ENCODE measurements around the gene NT5DC2. TPM values are rescaled to one million over a fixed set of nuclear protein-coding genes. Genes with fewer than 3 reads are reported as not detected.

NT5DC2 gene
- total RNA-seq, 1 experiment from 2014 or later, result 46.5 TPM

DNA sequence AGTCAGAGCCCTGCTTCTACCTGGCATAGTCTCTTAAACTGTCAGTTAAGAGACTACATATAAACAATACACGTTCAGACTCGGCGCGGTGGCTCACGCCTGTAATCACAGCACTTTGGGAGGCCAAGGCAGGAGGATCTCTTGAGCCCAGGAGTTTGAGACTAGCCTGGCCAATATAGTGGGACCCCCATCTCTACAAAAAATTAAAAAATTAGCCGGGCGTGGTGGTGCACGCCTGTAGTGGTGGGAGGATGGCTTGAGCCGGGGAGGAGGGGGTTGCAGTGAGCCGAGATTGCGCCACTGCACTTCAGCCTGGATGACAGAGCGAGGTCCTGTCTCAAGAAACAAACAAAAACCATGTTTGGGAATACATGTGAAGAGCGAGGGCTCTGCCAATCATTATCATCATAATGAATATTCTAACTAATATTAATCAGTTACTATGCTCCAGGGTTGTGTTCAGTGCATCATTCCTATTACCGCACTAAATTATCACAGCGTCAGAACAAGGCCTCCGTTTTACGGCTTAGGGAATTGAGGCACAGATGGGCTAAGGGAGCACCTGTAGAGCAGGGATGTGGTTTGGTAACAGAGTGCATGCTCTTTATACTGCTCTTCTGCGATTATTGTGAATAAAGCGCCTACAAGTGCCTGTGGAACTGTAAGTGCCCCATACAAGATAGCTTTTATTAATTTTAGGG is 1.9 kb upstream of the NT5DC2 start:
- no peak overlapping the region for H3K27ac ChIP-seq (ENCODE audit: low read length)
- H3K36me3 ChIP-seq (ENCODE audit: insufficient read depth, low read length), result peaks cover 3% of the 10 kb centered on the region
- H3K27me3 ChIP-seq (ENCODE audit: low read length), result no peaks in the 10 kb centered on the region
- peak overlapping the region; percentile 22; the same call in 1 of the 2 replicates for H2AFZ ChIP-seq (ENCODE audit: low read length)
- H4K20me1 ChIP-seq (ENCODE audit: insufficient read depth, low read depth, low read length), result peaks cover 13% of the 10 kb centered on the region; the same call in 1 of the 2 replicates
- H3K4me1 ChIP-seq (ENCODE audit: low read length), result peaks cover 46% of the 10 kb centered on the region
- H3K9ac ChIP-seq (ENCODE audit: low read length), result peak overlapping the region; percentile 30; the same call in 1 of the 2 replicates
- H3K79me2 ChIP-seq (ENCODE audit: low read length), result peaks cover 70% of the 10 kb centered on the region
- H3K4me3 ChIP-seq (ENCODE audit: low read length), result peak overlapping the region; percentile 35; the same call in 1 of the 2 replicates
- no peaks in the 10 kb centered on the region for H3K9me2 ChIP-seq (replicated peaks; ENCODE audit: insufficient read depth, low read length)
- peak overlapping the region; percentile 53 for H3K4me2 ChIP-seq (ENCODE audit: low read depth, low read length, poor library complexity, severe bottlenecking)
- H3K9me3 ChIP-seq (ENCODE audit: low read length), result no peaks in the 10 kb centered on the region
- no peak for DNase-seq

DNA sequence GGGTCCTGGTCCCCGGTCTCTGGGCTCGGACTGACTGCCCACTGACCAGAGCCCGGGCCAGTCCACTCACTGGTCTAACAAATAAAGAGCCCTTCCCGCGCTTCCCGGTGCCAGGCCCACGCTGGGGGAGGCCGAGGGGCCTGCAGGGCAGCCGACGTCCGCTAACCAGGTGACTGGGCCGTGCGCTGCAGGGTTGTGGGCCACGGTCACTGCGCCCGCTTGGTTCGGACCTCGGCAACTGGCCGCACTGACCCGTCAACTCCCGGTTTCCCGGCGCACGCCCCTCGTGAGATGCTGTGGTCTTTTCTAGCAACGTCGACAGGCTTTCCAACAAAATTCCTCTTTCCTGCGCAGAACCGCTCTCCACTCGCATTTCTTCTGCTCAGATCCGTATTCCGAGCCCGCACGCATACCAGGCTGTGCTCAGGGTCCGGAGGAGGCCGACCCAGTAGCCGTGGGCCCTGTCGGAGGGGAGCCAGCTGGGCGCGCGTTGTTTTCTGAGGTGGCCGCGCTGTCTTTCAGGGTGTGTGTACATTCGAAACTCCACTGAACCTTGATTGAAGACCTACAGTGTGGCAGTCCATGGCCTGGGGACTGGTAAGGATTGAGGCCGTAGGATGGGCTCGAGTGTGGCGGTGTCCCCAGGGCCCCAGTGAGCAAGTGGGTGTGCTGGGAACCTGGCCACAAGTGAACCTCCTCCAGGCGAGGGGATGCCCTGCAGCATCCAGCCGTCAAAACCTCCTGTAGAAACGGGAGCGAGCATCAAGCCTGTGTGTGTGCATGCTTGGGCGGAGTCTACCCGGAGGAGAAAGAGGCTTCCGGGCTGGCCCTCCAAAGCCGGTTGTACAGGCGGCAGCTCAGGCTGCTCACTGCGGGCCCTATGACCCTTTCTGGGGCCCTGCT is 875 bp upstream of the NT5DC2 start:
- Histone ChIP-seq H3K9me2 (replicated peaks; ENCODE audit: insufficient read depth, low read length) (no peaks in the 10 kb centered on the region), H3K9me3 (ENCODE audit: low read length) (no peaks in the 10 kb centered on the region), H3K79me2 (ENCODE audit: low read length) (peaks cover 63% of the 10 kb centered on the region), H3K4me1 (ENCODE audit: low read length) (peaks cover 46% of the 10 kb centered on the region), H3K9ac (ENCODE audit: low read length) (peak overlapping the region; percentile 77), H3K4me3 (ENCODE audit: low read length) (peak overlapping the region; percentile 73), H4K20me1 (ENCODE audit: insufficient read depth, low read depth, low read length) (peaks cover 13% of the 10 kb centered on the region; the same call in 1 of the 2 replicates), H3K27ac (ENCODE audit: low read length) (no peak overlapping the region), H3K36me3 (ENCODE audit: insufficient read depth, low read length) (no peaks in the 10 kb centered on the region), H3K4me2 (ENCODE audit: low read depth, low read length, poor library complexity, severe bottlenecking) (peak overlapping the region; percentile 65), H3K27me3 (ENCODE audit: low read length) (no peaks in the 10 kb centered on the region), H2AFZ (ENCODE audit: low read length) (no peak overlapping the region)
- DNase-seq, result no peak

DNA sequence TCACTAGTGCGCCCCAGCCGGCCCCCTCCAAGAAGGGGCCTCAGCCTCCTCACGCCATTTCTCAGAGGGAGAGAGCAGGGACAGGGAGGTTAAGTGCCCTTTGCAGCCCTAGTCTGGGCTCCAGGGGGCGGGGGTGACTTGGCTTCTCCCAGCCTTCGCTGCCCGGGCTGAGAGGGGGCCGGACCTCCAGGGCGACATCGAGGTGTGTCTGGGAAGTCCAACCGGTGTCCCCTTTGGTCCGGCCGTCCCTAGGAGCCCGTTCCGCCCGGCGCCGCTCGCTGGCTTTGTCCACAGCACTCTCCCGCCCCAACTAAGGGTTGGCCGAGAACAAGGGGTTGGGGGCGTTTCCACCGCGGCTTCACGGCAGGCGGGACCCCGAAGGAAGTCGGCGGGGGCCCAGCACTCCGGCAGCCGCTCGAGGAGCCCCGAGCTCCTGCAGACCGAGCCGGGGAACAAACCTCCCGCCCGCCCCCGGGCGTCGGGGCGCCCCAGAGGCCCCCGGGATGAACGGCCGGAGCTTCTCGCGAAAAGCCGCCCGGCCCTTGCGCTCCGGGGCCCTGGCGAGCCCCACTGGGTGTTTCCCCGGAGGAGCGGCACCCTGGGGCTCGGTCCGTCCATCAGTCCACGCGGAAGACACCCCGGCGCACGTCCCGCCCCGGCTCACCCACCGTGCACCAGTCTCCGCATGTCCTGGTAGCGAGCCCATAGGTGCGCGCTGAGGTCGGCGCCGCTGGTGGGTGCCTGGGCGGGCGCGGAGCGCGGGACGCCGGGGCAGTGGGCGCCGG is 627 bp downstream of the NT5DC2 start:
- H3K9me3 ChIP-seq (ENCODE audit: low read length), result no peaks in the 10 kb centered on the region
- no peaks in the 10 kb centered on the region for H3K9me2 ChIP-seq (replicated peaks; ENCODE audit: insufficient read depth, low read length)
- H3K27me3 ChIP-seq (ENCODE audit: low read length), result no peaks in the 10 kb centered on the region
- H2AFZ ChIP-seq (ENCODE audit: low read length), result no peak overlapping the region
- peak overlapping the region; percentile 50 for H3K27ac ChIP-seq (ENCODE audit: low read length)
- peak; percentile 55 for DNase-seq
- no peaks in the 10 kb centered on the region for H3K36me3 ChIP-seq (ENCODE audit: insufficient read depth, low read length)
- H3K9ac ChIP-seq (ENCODE audit: low read length), result peak overlapping the region; percentile 84
- peaks cover 49% of the 10 kb centered on the region for H3K79me2 ChIP-seq (ENCODE audit: low read length)
- H3K4me1 ChIP-seq (ENCODE audit: low read length), result peaks cover 34% of the 10 kb centered on the region
- H4K20me1 ChIP-seq (ENCODE audit: insufficient read depth, low read depth, low read length), result peaks cover 12% of the 10 kb centered on the region; the same call in 1 of the 2 replicates
- H3K4me2 ChIP-seq (ENCODE audit: low read depth, low read length, poor library complexity, severe bottlenecking), result peak overlapping the region; percentile 70
- H3K4me3 ChIP-seq (ENCODE audit: low read length), result peak overlapping the region; percentile 74

DNA sequence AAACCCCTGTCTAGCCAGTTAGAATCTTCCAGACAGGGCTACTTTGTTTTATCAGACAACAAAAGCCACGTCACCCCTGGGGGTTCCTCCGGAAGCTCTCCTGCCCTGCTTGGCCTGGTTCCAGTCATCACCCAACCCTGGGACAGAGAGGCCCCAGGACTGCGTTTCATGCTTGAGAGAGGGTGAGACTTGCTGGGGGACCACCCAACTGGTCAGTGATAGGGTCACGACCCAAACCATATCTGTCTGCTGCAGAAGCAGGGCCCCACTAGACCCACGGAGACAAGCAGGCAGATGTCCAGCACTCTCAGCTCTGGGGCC is 1.2 kb downstream of the NT5DC2 start:
- H3K4me3 ChIP-seq (ENCODE audit: low read length), result peak overlapping the region; percentile 74
- no peaks in the 10 kb centered on the region for H3K27me3 ChIP-seq (ENCODE audit: low read length)
- DNase-seq, result peak; percentile 75
- H3K4me1 ChIP-seq (ENCODE audit: low read length), result peaks cover 28% of the 10 kb centered on the region
- H2AFZ ChIP-seq (ENCODE audit: low read length), result no peak overlapping the region
- no peaks in the 10 kb centered on the region for H3K9me3 ChIP-seq (ENCODE audit: low read length)
- H3K27ac ChIP-seq (ENCODE audit: low read length), result peak overlapping the region; percentile 50
- H3K79me2 ChIP-seq (ENCODE audit: low read length), result peaks cover 43% of the 10 kb centered on the region
- H3K4me2 ChIP-seq (ENCODE audit: low read depth, low read length, poor library complexity, severe bottlenecking), result peak overlapping the region; percentile 70
- no peaks in the 10 kb centered on the region for H3K36me3 ChIP-seq (ENCODE audit: insufficient read depth, low read length)
- peak overlapping the region; percentile 84 for H3K9ac ChIP-seq (ENCODE audit: low read length)
- H4K20me1 ChIP-seq (ENCODE audit: insufficient read depth, low read depth, low read length), result peaks cover 6% of the 10 kb centered on the region; the same call in 1 of the 2 replicates
- no peaks in the 10 kb centered on the region for H3K9me2 ChIP-seq (replicated peaks; ENCODE audit: insufficient read depth, low read length)

DNA sequence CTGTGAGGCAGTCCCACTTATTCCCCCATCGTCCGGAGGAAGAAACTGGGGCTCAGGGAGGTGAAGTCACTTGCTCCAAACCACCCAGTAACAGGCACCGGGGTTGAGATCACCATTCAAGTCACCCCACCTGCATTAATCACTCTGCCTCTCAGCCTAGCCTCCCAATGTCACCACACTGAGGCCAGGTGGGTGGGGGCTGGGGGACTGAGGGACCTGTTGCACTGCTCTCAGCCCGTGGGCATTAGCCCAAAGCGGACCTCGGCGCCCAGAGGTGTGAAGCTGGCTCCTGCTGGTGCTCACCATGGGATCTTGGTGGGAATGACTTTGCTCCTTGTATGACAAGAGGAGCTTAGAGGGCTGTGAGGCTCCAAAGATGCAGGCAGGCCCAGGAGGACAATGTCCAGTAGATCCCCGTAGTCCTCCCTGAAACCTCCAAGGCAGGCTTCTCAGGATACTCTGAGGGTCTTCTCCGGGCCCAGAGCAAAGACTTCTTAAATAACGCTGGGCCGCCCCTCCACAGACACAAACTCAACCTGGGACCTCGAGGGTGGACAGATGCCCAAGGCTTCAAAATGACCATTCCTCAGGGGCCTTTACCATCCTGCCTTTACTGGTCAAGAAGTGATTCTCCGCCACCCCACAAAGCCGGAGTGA is 1.7 kb downstream of the NT5DC2 start:
- Histone ChIP-seq H3K9me2 (replicated peaks; ENCODE audit: insufficient read depth, low read length) (no peaks in the 10 kb centered on the region), H3K9ac (ENCODE audit: low read length) (peak overlapping the region; percentile 84), H4K20me1 (ENCODE audit: insufficient read depth, low read depth, low read length) (peaks cover 2% of the 10 kb centered on the region; the same call in 1 of the 2 replicates), H3K4me1 (ENCODE audit: low read length) (peaks cover 26% of the 10 kb centered on the region), H3K36me3 (ENCODE audit: insufficient read depth, low read length) (no peaks in the 10 kb centered on the region), H3K27me3 (ENCODE audit: low read length) (no peaks in the 10 kb centered on the region), H3K4me2 (ENCODE audit: low read depth, low read length, poor library complexity, severe bottlenecking) (peak overlapping the region; percentile 70), H3K27ac (ENCODE audit: low read length) (0 out of 2 replicates have a peak overlapping the region, but pooled peaks have one; percentile 50), H3K4me3 (ENCODE audit: low read length) (peak overlapping the region; percentile 74), H2AFZ (ENCODE audit: low read length) (no peak overlapping the region), H3K79me2 (ENCODE audit: low read length) (peaks cover 38% of the 10 kb centered on the region), H3K9me3 (ENCODE audit: low read length) (no peaks in the 10 kb centered on the region)
- DNase-seq, result no peak

DNA sequence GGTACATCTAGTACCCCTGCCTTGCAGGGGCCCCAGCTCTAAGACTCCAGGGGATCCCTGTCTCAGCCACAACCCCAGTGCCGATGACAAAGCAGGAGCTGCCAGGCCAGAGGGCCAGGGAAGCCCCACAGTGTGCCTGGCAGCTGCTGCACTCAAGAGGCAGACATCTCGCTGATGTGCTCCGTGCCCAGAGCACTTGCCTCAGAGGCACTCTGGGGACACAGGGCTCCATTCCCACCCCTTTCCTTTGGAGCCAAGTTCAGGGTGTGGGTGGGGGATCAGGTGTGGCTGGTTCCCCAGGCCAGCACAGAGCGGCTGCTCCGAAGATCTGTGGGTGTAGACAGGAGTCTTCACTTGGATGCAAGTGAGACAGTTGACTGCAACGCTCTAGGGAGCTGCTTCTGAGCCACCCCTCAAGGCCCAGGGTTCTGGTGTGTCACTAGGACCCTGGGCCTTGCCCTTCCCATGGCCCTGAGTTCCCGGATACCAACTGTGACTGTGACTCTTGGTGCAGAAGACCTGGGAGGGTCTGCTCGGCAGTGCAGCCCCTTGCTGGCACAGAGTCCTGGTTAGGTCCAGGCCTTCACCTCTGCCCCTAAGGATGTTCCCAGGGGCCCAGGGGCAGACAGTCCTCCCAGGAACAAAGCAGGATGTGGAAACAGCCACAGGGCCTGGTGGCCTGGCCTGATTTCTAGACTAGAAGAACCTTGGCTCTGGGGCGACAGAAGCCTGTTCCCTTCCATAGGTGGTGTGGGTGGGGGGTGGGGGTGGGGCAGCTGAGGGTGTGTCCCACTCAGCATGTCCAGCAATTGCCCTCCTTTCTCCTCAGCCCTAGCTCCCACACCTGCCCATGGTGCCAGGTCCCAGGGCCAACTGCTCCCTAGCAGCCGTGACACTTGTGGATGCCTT is 2.5 kb downstream of the NT5DC2 start:
- Histone ChIP-seq H3K4me2 (ENCODE audit: low read depth, low read length, poor library complexity, severe bottlenecking) (no peak overlapping the region), H3K79me2 (ENCODE audit: low read length) (peaks cover 33% of the 10 kb centered on the region), H3K36me3 (ENCODE audit: insufficient read depth, low read length) (no peaks in the 10 kb centered on the region), H2AFZ (ENCODE audit: low read length) (no peak overlapping the region), H3K9me2 (replicated peaks; ENCODE audit: insufficient read depth, low read length) (no peaks in the 10 kb centered on the region), H3K9ac (ENCODE audit: low read length) (no peak overlapping the region), H3K27me3 (ENCODE audit: low read length) (no peaks in the 10 kb centered on the region), H3K4me3 (ENCODE audit: low read length) (no peak overlapping the region), H3K4me1 (ENCODE audit: low read length) (peaks cover 26% of the 10 kb centered on the region), H3K27ac (ENCODE audit: low read length) (no peak overlapping the region), H3K9me3 (ENCODE audit: low read length) (no peaks in the 10 kb centered on the region), H4K20me1 (ENCODE audit: insufficient read depth, low read depth, low read length) (no peaks in the 10 kb centered on the region)
- no peak for DNase-seq

Data from Karpas-422 (cell line).